Measurements from ENCODE around the gene TCERG1L.

The TCERG1L gene

GRCh38 chr10:131196176-131196885 lies 115.2 kb downstream of the TCERG1L start:
- Histone ChIP-seq H3K4me2 (ENCODE audit: low read length, poor library complexity, severe bottlenecking) (no peak overlapping the region), H3K9me3 (ENCODE audit: control insufficient read depth, low read length) (peaks cover 7% of the 10 kb centered on the region), H3K27ac (ENCODE audit: low read length, poor library complexity, severe bottlenecking) (no peak overlapping the region), H3K27me3 (ENCODE audit: control insufficient read depth in 1 of 2, insufficient read depth in 1 of 2, low read length in 2 of 2) (no peaks in the 10 kb centered on the region), H3K4ac (ENCODE audit: low read depth in 1 of 2, low read length in 2 of 2) (no peak overlapping the region), H2AK5ac (ENCODE audit: low read length, severe bottlenecking) (no peak overlapping the region), H3K23ac (ENCODE audit: low read length in 2 of 2) (no peak overlapping the region), H4K8ac (ENCODE audit: low read length) (no peak overlapping the region), H3K14ac (ENCODE audit: low read length in 2 of 2) (no peak overlapping the region), H2BK15ac (ENCODE audit: low read depth, poor library complexity, severe bottlenecking) (no peak overlapping the region), H3K18ac (ENCODE audit: low read depth in 1 of 2, low read length in 2 of 2) (no peak overlapping the region), H3K36me3 (ENCODE audit: control insufficient read depth in 1 of 2, insufficient read depth in 2 of 2, low read depth in 1 of 2, low read length in 2 of 2) (no peaks in the 10 kb centered on the region), H4K91ac (ENCODE audit: low read length) (no peak overlapping the region), H3K4me1 (ENCODE audit: control insufficient read depth, insufficient read depth, low read depth, low read length) (no peaks in the 10 kb centered on the region), H3K4me3 (ENCODE audit: insufficient read depth in 1 of 2, low read depth in 1 of 2, low read length in 2 of 2) (no peak overlapping the region), H2BK12ac (ENCODE audit: low read length in 2 of 2) (no peak overlapping the region), H2BK5ac (ENCODE audit: low read depth, low read length, poor library complexity, severe bottlenecking) (no peak overlapping the region), H3K9ac (ENCODE audit: low read length) (no peak overlapping the region), H2BK120ac (ENCODE audit: low read depth, low read length) (no peak overlapping the region), H3K79me1 (replicated peaks; ENCODE audit: low read length, poor library complexity, severe bottlenecking) (no peaks in the 10 kb centered on the region), H2AFZ (ENCODE audit: low read depth, low read length) (no peak overlapping the region)
- no peak for DNase-seq
- 90% methylated on average over 16 of the region's 18 CpGs for WGBS

GRCh38 chr10:131195558-131196159 lies 115.9 kb downstream of the TCERG1L start:
- Histone ChIP-seq H4K91ac (ENCODE audit: low read length) (peak overlapping the region; percentile 7), H3K4me3 (ENCODE audit: insufficient read depth in 1 of 2, low read depth in 1 of 2, low read length in 2 of 2) (no peak overlapping the region), H3K23ac (ENCODE audit: low read length in 2 of 2) (no peak overlapping the region), H3K27me3 (ENCODE audit: control insufficient read depth in 1 of 2, insufficient read depth in 1 of 2, low read length in 2 of 2) (no peaks in the 10 kb centered on the region), H3K18ac (ENCODE audit: low read depth in 1 of 2, low read length in 2 of 2) (no peak overlapping the region), H3K27ac (ENCODE audit: low read length, poor library complexity, severe bottlenecking) (no peak overlapping the region), H2BK120ac (ENCODE audit: low read depth, low read length) (no peak overlapping the region), H3K79me1 (replicated peaks; ENCODE audit: low read length, poor library complexity, severe bottlenecking) (no peaks in the 10 kb centered on the region), H3K9me3 (ENCODE audit: control insufficient read depth, low read length) (peaks cover 8% of the 10 kb centered on the region), H2BK5ac (ENCODE audit: low read depth, low read length, poor library complexity, severe bottlenecking) (no peak overlapping the region), H4K8ac (ENCODE audit: low read length) (no peak overlapping the region), H2AFZ (ENCODE audit: low read depth, low read length) (no peak overlapping the region), H3K36me3 (ENCODE audit: control insufficient read depth in 1 of 2, insufficient read depth in 2 of 2, low read depth in 1 of 2, low read length in 2 of 2) (no peaks in the 10 kb centered on the region), H3K4me2 (ENCODE audit: low read length, poor library complexity, severe bottlenecking) (no peak overlapping the region), H3K14ac (ENCODE audit: low read length in 2 of 2) (no peak overlapping the region), H2BK12ac (ENCODE audit: low read length in 2 of 2) (no peak overlapping the region), H3K4ac (ENCODE audit: low read depth in 1 of 2, low read length in 2 of 2) (no peak overlapping the region), H3K9ac (ENCODE audit: low read length) (no peak overlapping the region), H2BK15ac (ENCODE audit: low read depth, poor library complexity, severe bottlenecking) (no peak overlapping the region), H2AK5ac (ENCODE audit: low read length, severe bottlenecking) (no peak overlapping the region), H3K4me1 (ENCODE audit: control insufficient read depth, insufficient read depth, low read depth, low read length) (no peaks in the 10 kb centered on the region)
- 76% methylated on average over 19 of the region's 19 CpGs for WGBS
- DNase-seq, result no peak

- Histone ChIP-seq H3K79me1 (replicated peaks; ENCODE audit: low read length, poor library complexity, severe bottlenecking) (no peaks in the 10 kb centered on the region), H3K4me3 (ENCODE audit: insufficient read depth in 1 of 2, low read depth in 1 of 2, low read length in 2 of 2) (no peak overlapping the region), H2BK15ac (ENCODE audit: low read depth, poor library complexity, severe bottlenecking) (no peak overlapping the region), H2AFZ (ENCODE audit: low read depth, low read length) (no peak overlapping the region), H4K8ac (ENCODE audit: low read length) (no peak overlapping the region), H3K4ac (ENCODE audit: low read depth in 1 of 2, low read length in 2 of 2) (no peak overlapping the region), H3K9ac (ENCODE audit: low read length) (no peak overlapping the region), H3K23ac (ENCODE audit: low read length in 2 of 2) (no peak overlapping the region), H3K14ac (ENCODE audit: low read length in 2 of 2) (no peak overlapping the region), H2AK5ac (ENCODE audit: low read length, severe bottlenecking) (no peak overlapping the region), H3K27ac (ENCODE audit: low read length, poor library complexity, severe bottlenecking) (no peak overlapping the region), H3K9me3 (ENCODE audit: control insufficient read depth, low read length) (peaks cover 10% of the 10 kb centered on the region), H3K27me3 (ENCODE audit: control insufficient read depth in 1 of 2, insufficient read depth in 1 of 2, low read length in 2 of 2) (no peaks in the 10 kb centered on the region), H2BK5ac (ENCODE audit: low read depth, low read length, poor library complexity, severe bottlenecking) (no peak overlapping the region), H4K91ac (ENCODE audit: low read length) (no peak overlapping the region), H3K4me1 (ENCODE audit: control insufficient read depth, insufficient read depth, low read depth, low read length) (no peaks in the 10 kb centered on the region), H3K4me2 (ENCODE audit: low read length, poor library complexity, severe bottlenecking) (no peak overlapping the region), H3K18ac (ENCODE audit: low read depth in 1 of 2, low read length in 2 of 2) (no peak overlapping the region), H2BK120ac (ENCODE audit: low read depth, low read length) (no peak overlapping the region), H2BK12ac (ENCODE audit: low read length in 2 of 2) (no peak overlapping the region), H3K36me3 (ENCODE audit: control insufficient read depth in 1 of 2, insufficient read depth in 2 of 2, low read depth in 1 of 2, low read length in 2 of 2) (no peaks in the 10 kb centered on the region)
- no peak for DNase-seq
- whole genome bisulfite sequencing, result 78% methylated on average over 9 of the region's 9 CpGs
These were observed 116.4 kb downstream of the TCERG1L start for GRCh38 chr10:131195116-131195515.

GRCh38 chr10:131193923-131194322 lies 117.6 kb downstream of the TCERG1L start:
- no peak overlapping the region for H2BK120ac ChIP-seq (ENCODE audit: low read depth, low read length)
- no peak overlapping the region for H3K4me3 ChIP-seq (ENCODE audit: insufficient read depth in 1 of 2, low read depth in 1 of 2, low read length in 2 of 2)
- H3K27ac ChIP-seq (ENCODE audit: low read length, poor library complexity, severe bottlenecking), result no peak overlapping the region
- WGBS, result 88% methylated on average over 15 of the region's 15 CpGs
- no peak overlapping the region for H3K4ac ChIP-seq (ENCODE audit: low read depth in 1 of 2, low read length in 2 of 2)
- no peaks in the 10 kb centered on the region for H3K79me1 ChIP-seq (replicated peaks; ENCODE audit: low read length, poor library complexity, severe bottlenecking)
- no peaks in the 10 kb centered on the region for H3K4me1 ChIP-seq (ENCODE audit: control insufficient read depth, insufficient read depth, low read depth, low read length)
- H3K9ac ChIP-seq (ENCODE audit: low read length), result no peak overlapping the region
- H3K4me2 ChIP-seq (ENCODE audit: low read length, poor library complexity, severe bottlenecking), result no peak overlapping the region
- H3K9me3 ChIP-seq (ENCODE audit: control insufficient read depth, low read length), result peaks cover 10% of the 10 kb centered on the region
- H3K36me3 ChIP-seq (ENCODE audit: control insufficient read depth in 1 of 2, insufficient read depth in 2 of 2, low read depth in 1 of 2, low read length in 2 of 2), result no peaks in the 10 kb centered on the region
- no peak overlapping the region for H3K14ac ChIP-seq (ENCODE audit: low read length in 2 of 2)
- no peak for DNase-seq
- H2AFZ ChIP-seq (ENCODE audit: low read depth, low read length), result no peak overlapping the region
- H3K27me3 ChIP-seq (ENCODE audit: control insufficient read depth in 1 of 2, insufficient read depth in 1 of 2, low read length in 2 of 2), result no peaks in the 10 kb centered on the region
- no peak overlapping the region for H3K23ac ChIP-seq (ENCODE audit: low read length in 2 of 2)
- H2BK15ac ChIP-seq (ENCODE audit: low read depth, poor library complexity, severe bottlenecking), result no peak overlapping the region
- H2AK5ac ChIP-seq (ENCODE audit: low read length, severe bottlenecking), result no peak overlapping the region
- H2BK12ac ChIP-seq (ENCODE audit: low read length in 2 of 2), result no peak overlapping the region
- H4K8ac ChIP-seq (ENCODE audit: low read length), result no peak overlapping the region
- H4K91ac ChIP-seq (ENCODE audit: low read length), result no peak overlapping the region
- H2BK5ac ChIP-seq (ENCODE audit: low read depth, low read length, poor library complexity, severe bottlenecking), result no peak overlapping the region
- H3K18ac ChIP-seq (ENCODE audit: low read depth in 1 of 2, low read length in 2 of 2), result no peak overlapping the region

Data from mesenchymal stem cell (in vitro differentiated cells and primary cell).